ENCODE results near the gene AXIN1.
"Not testable (repeated sequence)": the region's sequence is repeated elsewhere in the genome, so short reads cannot be mapped to it uniquely, and the experiment has no call there.

AXIN1 gene

DNA sequence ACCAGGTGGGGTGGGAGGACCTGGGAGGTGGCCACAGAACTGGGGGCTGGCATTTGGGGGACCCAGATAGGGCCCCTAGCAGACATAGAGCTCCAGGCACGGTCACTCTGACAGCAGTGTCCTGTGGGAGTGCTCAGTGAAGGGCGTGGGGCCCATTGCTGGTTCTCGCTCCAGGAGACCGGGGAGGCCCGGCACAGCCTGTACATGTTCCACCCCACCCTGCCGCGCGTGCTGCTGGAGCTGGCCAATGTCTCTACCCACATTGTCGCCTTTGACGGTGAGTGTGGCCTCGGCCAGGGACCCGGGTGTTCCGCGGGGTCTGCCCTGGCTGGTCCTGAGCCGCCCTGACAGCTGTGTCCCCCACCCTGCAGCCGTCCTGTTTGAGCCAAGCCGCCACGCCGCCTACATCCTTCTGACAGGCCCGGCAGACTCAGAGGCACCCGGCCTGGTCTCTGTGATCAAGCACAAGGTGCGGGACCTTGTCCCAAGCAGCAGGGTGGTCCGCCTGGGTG lies 88.0 kb downstream of the AXIN1 start:
- no peak for DNase-seq

GRCh38 chr16:263944-264343 lies 88.6 kb downstream of the AXIN1 start:
- DNase-seq = no peak

DNA sequence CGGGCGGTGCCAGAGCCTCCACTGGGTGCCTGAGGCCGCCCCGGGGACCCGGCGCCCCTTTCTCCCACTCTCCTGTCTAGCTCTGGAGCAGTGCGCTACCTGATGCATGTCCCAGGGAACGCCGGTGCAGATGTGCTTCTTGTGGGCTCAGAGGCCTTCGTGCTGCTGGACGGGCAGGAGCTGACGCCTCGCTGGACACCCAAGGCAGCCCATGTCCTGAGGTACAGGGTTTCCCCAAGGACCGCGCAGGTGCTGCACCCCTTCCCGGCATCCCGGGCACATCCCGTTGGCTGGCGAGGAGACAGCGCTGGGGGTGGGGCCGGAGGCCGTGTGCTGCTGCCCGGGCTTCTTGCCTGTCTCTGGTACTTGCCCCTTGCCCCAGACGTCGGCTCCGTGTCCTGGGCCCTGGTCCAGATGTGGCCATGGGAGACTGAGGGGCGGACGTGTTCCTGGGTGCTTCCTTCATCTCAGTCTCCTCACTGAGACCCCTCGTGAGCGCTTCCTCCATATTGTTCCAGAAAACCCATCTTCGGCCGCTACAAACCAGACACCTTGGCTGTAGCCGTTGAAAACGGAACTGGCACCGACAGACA lies 89.2 kb downstream of the AXIN1 start:
- DNase-seq = no peak

DNA sequence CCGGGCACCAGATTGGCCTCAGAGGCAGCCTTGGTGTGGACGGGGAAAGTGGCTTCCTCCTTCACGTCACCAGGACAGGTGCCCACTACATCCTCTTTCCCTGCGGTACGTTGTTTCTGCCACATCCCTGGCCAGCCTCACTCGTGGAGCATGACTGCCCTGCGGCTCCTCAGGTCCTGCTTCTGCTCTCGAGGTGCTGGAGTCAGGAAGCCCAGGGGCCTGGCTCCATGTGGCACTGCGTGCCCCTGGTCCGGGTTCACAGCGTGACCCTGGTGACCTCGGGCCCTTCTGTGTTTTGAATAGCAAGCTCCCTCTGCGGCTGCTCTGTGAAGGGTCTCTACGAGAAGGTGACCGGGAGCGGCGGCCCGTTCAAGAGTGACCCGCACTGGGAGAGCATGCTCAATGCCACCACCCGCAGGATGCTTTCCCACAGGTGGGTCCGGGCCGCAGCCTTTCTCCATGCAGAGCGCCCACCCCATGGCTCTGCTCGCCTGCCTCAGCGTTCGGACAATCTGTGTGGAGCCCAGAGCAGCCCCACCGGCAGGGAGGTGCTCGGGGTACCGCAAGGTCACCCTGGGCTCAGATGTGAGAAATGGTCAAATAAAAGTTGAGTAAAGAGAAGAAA lies 90.3 kb downstream of the AXIN1 start:
- DNase-seq = no peak

- DNase-seq = no peak
Observed at GRCh38 chr16:261031-261691, 91.4 kb downstream of the AXIN1 start.

GRCh38 chr16:260326-260725 lies 92.2 kb downstream of the AXIN1 start:
- no peak for DNase-seq

DNA sequence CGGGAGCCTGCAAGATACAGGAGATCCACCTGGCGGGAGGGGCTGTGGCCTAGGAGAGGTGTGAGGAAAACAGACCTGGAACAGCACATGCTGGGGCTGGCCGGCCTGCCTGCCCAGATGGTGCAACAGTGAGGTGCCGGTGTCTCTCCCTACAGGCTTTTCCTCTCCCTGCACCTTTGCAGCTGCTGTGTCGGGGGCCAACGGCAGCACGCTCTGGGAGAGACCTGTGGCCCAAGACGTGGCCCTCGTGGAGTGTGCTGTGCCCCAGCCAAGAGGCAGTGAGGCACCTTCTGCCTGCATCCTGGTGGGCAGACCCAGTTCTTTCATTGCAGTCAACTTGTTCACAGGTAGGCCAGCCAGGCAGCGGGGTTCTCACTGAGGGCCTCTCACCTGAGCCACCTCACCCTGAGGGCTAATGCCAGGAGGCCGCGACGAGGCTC lies 92.7 kb downstream of the AXIN1 start:
- no peak for DNase-seq

GRCh38 chr16:259226-259625 lies 93.3 kb downstream of the AXIN1 start:
- DNase-seq = no peak

DNA sequence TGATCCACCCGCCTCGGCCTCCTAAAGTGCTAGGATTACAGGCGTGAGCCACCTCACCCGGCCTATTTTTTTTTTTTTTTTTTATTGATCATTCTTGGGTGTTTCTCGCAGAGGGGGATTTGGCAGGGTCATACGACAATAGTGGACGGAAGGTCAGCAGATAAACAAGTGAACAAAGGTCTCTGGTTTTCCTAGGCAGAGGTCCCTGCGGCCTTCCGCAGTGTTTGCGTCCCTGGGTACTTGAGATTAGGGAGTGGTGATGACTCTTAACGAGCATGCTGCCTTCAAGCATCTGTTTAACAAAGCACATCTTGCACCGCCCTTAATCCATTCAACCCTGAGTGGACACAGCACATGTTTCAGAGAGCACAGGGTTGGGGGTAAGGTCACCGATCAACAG lies 94.4 kb downstream of the AXIN1 start:
- DNase-seq = not testable (repeated sequence)

GRCh38 chr16:255183-255582 lies 97.3 kb downstream of the AXIN1 start:
- DNase-seq = no peak

DNA sequence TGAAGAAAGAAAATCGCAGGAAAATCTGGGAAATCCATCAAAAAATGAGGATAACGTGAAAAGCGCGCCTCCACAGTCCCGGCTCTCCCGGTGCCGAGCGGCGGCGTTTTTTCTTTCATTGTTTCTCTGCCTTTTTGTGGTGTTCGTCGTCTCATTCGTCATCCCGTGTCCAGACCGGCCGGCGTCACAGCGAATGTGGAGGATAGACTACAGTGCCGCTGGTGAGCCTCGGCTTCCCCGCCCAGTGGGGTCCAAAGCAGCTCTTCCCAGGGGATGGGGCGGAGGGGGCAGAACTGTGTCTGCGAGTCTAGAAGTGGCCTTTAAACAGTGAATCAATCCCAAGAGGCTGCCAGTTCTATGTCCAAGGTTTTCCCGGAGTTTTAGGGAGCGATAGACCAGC lies 98.1 kb downstream of the AXIN1 start:
- DNase-seq = no peak

DNA sequence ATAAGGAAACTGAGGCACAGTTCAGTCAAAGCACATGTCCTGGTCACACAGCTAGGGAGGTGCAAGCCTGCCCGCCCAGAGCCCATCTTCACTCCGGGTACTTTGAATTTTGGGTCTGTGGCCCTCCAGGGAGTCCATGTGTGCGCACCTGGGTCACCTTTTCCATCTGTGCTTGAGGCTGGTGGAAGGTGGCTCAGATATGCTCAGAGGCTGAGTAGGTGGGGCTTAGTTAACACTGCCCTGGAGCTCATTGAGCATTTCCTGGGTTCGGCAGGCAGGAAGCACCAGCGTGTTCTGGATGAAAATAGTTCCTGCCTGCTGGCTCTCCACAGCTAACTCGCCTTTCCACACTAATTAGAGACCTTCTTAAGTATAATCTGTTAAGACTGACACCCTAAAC lies 98.7 kb downstream of the AXIN1 start:
- no peak for DNase-seq

DNA sequence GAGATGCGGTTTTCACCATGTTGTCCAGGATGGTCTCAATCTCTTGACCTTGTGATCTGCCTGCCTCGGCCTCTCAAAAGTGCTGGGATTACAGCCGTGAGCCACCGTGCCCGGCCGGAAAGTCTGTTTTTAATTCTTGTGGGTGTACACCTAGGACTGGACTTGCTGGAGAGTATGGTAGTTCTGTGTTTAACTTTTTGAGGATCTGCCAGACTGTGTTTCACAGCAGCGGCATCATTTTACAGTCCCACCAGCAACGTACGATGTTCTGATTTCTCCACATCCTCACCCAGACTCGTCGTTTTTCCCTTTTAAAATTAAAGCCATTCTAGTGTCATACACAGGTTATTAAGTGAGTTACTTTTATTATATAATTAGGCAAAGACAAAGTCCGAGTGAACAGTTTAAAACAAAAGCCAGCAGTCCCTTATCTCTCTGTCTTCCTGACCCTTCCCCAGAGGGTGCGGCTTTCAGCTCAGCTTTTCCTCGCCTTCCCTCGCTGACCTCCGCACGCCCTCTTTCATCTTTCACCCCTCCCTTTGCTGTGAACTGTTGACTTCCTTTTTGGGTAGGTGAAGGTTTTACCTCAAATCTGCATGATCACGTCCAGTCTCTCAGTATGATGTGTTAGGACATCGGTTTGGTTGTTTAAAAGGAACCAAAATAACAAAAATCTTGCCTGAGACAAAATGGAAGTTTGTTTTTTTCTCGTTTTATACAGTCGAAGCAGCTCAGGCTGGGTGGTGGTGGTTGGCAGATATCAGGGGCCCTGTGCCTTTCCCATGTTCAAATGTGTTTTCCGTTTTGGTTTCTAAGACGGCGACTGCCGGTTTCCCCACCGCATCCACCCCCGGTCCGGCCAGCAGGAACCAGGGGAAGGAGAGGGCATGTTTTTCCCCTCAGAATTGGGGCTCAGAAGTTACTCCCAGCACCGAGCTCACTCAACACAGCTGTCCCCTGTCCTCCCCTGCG lies 99.9 kb downstream of the AXIN1 start:
- DNase-seq = no peak

- no peak for DNase-seq
Observed at GRCh38 chr16:249431-249830, 103.1 kb downstream of the AXIN1 start.

GRCh38 chr16:247027-247426 lies 105.5 kb downstream of the AXIN1 start:
- DNase-seq = no peak

- DNase-seq = no peak
Observed at GRCh38 chr16:245105-245504, 107.4 kb downstream of the AXIN1 start.

DNA sequence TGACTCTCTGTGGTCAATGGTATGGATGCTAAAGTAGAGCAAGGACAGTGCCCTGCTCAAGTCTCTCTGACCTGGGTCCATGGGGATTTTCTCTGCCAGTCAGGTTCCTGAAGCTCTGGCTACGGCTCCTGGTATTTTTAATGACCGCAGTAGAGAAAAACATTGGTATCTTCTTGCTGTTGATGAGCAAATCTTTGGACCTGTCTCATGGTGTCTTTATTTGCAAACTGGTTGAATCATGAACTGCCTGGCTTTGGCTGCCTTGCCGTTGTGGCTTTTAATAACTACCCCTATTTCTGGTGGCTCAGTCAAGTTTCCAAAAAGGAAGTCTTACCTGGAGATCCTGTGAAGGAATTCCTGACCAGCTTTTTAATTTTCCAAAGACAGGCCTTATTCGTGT lies 109.2 kb downstream of the AXIN1 start:
- DNase-seq = no peak

DNA sequence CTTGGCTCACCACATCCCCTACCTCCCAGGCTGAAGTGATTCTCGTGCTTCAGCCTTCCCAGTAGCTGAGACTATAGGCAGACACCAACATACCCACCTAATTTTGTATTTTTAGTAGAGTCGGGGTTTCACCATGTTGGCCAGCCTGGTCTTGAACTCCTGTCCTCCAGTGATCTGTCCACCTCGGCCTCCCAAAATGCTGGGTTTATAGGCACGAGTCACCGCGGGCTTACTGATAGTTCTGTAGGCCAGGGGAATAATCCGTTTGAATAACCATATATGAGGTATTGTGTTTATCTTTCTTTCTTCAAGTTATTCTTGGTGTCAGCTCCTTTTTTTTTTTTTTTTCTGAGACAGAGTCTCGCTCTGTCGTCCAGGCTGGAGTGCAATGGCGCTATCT lies 110.2 kb downstream of the AXIN1 start:
- no peak for DNase-seq

GRCh38 chr16:240559-240958 lies 112.0 kb downstream of the AXIN1 start:
- DNase-seq = no peak

GRCh38 chr16:239948-240277 lies 112.6 kb downstream of the AXIN1 start:
- no peak for DNase-seq
